HFFc6 (cell line): ENCODE data around the gene FRMPD2. TPM values are rescaled to one million over a fixed set of nuclear protein-coding genes. Genes with fewer than 3 reads are reported as not detected.

Experiments used
- DNase-seq: peaks from one replicate; pipeline ENCODE4 v3.0.0-alpha.2; 2018
- H3K27ac Mint-ChIP-seq: 2 replicates; pipeline ENCODE4 v1.8.0; 2020; ENCODE audit warnings: mild to moderate bottlenecking, mixed read lengths
- H3K27me3 Mint-ChIP-seq: 2 replicates; pipeline ENCODE4 v1.8.0; 2021; ENCODE audit warnings: mild to moderate bottlenecking, moderate library complexity, mixed read lengths; ENCODE audit not compliant: insufficient read depth
- H3K36me3 Mint-ChIP-seq: 2 replicates; pipeline ENCODE4 v1.8.0; 2021; ENCODE audit warnings: low read depth, mixed read lengths
- H3K4me1 Mint-ChIP-seq: 2 replicates; pipeline ENCODE4 v1.8.0; 2020; ENCODE audit warnings: low read depth, mixed read lengths
- H3K4me3 Mint-ChIP-seq: 2 replicates; pipeline ENCODE4 v1.8.0; 2020; ENCODE audit warnings: mild to moderate bottlenecking, moderate library complexity, mixed read lengths
- H3K9me3 Mint-ChIP-seq: 2 replicates; pipeline ENCODE4 v1.8.0; 2020; ENCODE audit warnings: mild to moderate bottlenecking, mixed read lengths
- CTCF ChIP-seq: fragments of 200-600 bp; sonication (generic); IDR thresholded peaks from 2 replicates; pipeline ENCODE4 v1.5.0; 2021; ENCODE audit warnings: antibody characterized with exemption, mild to moderate bottlenecking
- total RNA-seq, 6 experiments: library from RNA; stranded (reverse); fragmentation: NEBNext Ultra II Directional; extraction: Animal tissue kit (Norgen Biotek cat#: 25700); gene quantifications; 2 replicates in 1 of 6; 3 replicates in 5 of 6; pipeline ENCODE4 v1.2.3, GENCODE V29; 2021

Gene FRMPD2
- total RNA-seq, 6 experiments from 2014 or later: not detected

GRCh38 chr10:48235501-48235900 is 39.0 kb downstream of the FRMPD2 start:
- no peak for TF ChIP-seq CTCF
- Mint-ChIP-seq H3K36me3 (no peaks in the 10 kb centered on the region), H3K4me1 (no peaks in the 10 kb centered on the region), H3K27me3 (peaks cover 29% of the 10 kb centered on the region), H3K4me3 (no peak overlapping the region), H3K27ac (no peak overlapping the region), H3K9me3 (no peaks in the 10 kb centered on the region)
- no peak for DNase-seq

GRCh38 chr10:48234787-48235186 is 39.7 kb downstream of the FRMPD2 start:
- DNase-seq: no peak
- Mint-ChIP-seq H3K9me3 (no peaks in the 10 kb centered on the region), H3K27ac (no peak overlapping the region), H3K36me3 (no peaks in the 10 kb centered on the region), H3K4me3 (no peak overlapping the region), H3K27me3 (peaks cover 25% of the 10 kb centered on the region), H3K4me1 (no peaks in the 10 kb centered on the region)
- TF ChIP-seq CTCF: no peak

GRCh38 chr10:48234295-48234694 is 40.2 kb downstream of the FRMPD2 start:
- DNase-seq: no peak
- H3K4me1 Mint-ChIP-seq: no peaks in the 10 kb centered on the region
- H3K27ac Mint-ChIP-seq: no peak overlapping the region
- no peak overlapping the region for H3K4me3 Mint-ChIP-seq
- no peaks in the 10 kb centered on the region for H3K9me3 Mint-ChIP-seq
- no peak for TF ChIP-seq CTCF
- no peaks in the 10 kb centered on the region for H3K36me3 Mint-ChIP-seq
- H3K27me3 Mint-ChIP-seq: peaks cover 25% of the 10 kb centered on the region

GRCh38 chr10:48233559-48234005 is 40.9 kb downstream of the FRMPD2 start:
- TF ChIP-seq CTCF: no peak
- Mint-ChIP-seq H3K27ac (no peak overlapping the region), H3K4me1 (no peaks in the 10 kb centered on the region), H3K4me3 (no peak overlapping the region), H3K9me3 (no peaks in the 10 kb centered on the region), H3K36me3 (no peaks in the 10 kb centered on the region), H3K27me3 (peaks cover 25% of the 10 kb centered on the region)
- no peak for DNase-seq

GRCh38 chr10:48232717-48233447 is 41.6 kb downstream of the FRMPD2 start:
- Mint-ChIP-seq H3K27me3 (peaks cover 21% of the 10 kb centered on the region), H3K4me1 (no peaks in the 10 kb centered on the region), H3K9me3 (no peaks in the 10 kb centered on the region), H3K36me3 (no peaks in the 10 kb centered on the region), H3K27ac (no peak overlapping the region), H3K4me3 (no peak overlapping the region)
- TF ChIP-seq CTCF: no peak
- no peak for DNase-seq
